ENCODE measurements around the gene KCNK3. TPM values are rescaled to one million over a fixed set of nuclear protein-coding genes. Genes with fewer than 3 reads are reported as not detected.

The KCNK3 gene
- total RNA-seq, 4 donors from 2014 or later, result 0.37 to 1.5 (median 0.82) TPM

DNA sequence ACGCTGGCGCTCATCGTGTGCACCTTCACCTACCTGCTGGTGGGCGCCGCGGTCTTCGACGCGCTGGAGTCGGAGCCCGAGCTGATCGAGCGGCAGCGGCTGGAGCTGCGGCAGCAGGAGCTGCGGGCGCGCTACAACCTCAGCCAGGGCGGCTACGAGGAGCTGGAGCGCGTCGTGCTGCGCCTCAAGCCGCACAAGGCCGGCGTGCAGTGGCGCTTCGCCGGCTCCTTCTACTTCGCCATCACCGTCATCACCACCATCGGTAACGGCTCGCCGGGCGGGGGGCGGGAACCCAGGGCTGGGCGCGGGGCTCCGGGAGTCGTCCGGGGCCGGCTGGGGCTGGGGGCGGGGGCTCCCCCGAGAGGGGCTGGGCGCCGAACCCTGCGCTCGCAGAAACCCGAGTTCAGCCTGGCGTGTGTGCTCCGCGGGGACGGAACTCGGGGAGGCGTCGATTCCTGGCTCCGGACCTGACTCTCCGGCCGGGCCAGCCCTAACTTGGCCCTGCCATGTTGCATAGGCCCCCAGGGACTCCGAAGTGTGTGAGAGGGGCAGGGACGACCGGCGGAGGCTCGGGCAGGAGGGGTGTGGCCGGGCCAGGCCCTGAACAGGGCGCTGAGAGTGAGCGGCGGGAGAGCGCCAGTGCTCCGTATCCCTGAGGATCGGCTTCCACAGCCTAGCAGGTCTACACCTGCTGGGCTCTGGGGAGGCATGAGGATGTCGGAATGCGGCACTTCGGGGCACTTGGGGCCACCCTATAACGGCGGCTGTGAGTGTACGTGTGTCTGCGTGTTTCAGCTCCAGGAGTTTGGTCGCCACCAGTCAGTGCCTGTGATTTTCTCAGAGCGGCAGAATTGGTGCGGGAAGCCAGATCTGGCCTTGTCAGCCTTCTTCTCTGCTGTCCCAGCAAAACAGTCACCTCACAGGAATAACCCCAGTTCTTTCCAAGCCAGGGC, 651 bp downstream of the KCNK3 start:
- Histone ChIP-seq H3K27me3 (peaks cover 59% of the 10 kb centered on the region), H3K27ac (peak overlapping the region; percentile 48 to 80 (median 66)), H3K4me3 (peak overlapping the region; percentile 3 to 45 (median 24))

DNA sequence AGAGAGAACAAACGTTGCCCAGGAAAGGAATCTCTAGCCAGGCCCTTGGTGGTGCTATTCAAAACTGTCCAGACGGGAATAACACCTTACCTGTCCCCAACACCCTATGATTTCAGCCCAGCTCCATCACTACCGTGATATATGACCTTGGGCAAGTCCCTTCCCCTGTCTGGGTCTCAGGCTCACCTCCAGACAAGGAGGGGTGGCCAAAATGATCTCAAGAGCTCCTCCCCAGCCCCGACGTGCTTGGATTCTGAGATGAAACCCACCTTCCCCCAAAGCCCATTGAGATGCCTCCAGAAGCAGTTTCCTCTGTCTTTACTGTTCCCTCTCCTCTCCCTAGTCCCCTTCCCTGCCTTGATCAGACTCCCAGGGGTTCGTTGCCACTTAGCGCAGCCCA, 1.5 kb downstream of the KCNK3 start:
- Histone ChIP-seq H3K36me3 (no peaks in the 10 kb centered on the region), H3K4me3 (peak overlapping the region in 1 of 4 donors; percentile 45), H3K4me1 (peaks cover 10 to 28% (median 18%) of the 10 kb centered on the region in 4 donors), H3K27ac (no peak overlapping the region), H3K9me3 (no peaks in the 10 kb centered on the region), H3K27me3 (peaks cover 59% of the 10 kb centered on the region)
- TF ChIP-seq, protein P1, sequence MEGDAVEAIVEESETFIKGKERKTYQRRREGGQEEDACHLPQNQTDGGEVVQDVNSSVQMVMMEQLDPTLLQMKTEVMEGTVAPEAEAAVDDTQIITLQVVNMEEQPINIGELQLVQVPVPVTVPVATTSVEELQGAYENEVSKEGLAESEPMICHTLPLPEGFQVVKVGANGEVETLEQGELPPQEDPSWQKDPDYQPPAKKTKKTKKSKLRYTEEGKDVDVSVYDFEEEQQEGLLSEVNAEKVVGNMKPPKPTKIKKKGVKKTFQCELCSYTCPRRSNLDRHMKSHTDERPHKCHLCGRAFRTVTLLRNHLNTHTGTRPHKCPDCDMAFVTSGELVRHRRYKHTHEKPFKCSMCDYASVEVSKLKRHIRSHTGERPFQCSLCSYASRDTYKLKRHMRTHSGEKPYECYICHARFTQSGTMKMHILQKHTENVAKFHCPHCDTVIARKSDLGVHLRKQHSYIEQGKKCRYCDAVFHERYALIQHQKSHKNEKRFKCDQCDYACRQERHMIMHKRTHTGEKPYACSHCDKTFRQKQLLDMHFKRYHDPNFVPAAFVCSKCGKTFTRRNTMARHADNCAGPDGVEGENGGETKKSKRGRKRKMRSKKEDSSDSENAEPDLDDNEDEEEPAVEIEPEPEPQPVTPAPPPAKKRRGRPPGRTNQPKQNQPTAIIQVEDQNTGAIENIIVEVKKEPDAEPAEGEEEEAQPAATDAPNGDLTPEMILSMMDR (IDR thresholded peaks at IDR 0.05), result no peak
- TF ChIP-seq POLR2AphosphoS5 (IDR thresholded peaks at IDR 0.05) (no peak), POLR2A (IDR thresholded peaks at IDR 0.05) (no peak), EP300 (IDR thresholded peaks at IDR 0.05; ENCODE audit: low read depth) (no peak)
- 60% methylated on average over 7 of the region's 7 CpGs; no CpG with 5 or more reads in 1 of the 2 donors for WGBS, 2 donors (ENCODE audit: low coverage in 1 of 2)
- no peak for DNase-seq
- in situ Hi-C loops (cut with MboI; ENCODE audit: low pct_ligation_motif_present in 1 of 4, low pct_unique_long_range_greater_than_20kb in 1 of 4, low sequenced_read_pairs in 3 of 4) (no loop called here), intact Hi-C loops (cut with DNase I; ENCODE audit: low total_unique reads) (no loop called here)

More for the DNA sequence above, 651 bp downstream of the KCNK3 start:
- TF ChIP-seq, protein P1 (IDR thresholded peaks at IDR 0.05), result no peak
- TF ChIP-seq POLR2A (IDR thresholded peaks at IDR 0.05), result no peak
- TF ChIP-seq POLR2AphosphoS5 (IDR thresholded peaks at IDR 0.05), result no peak
- H3K4me1 ChIP-seq, result peaks cover 10 to 28% (median 18%) of the 10 kb centered on the region in 4 donors
- 13% methylated on average over 57 of the region's 83 CpGs; no CpG with 5 or more reads in 1 of the 2 donors for WGBS, 2 donors (ENCODE audit: low coverage in 1 of 2)
- in situ Hi-C loops (cut with MboI; ENCODE audit: low pct_ligation_motif_present in 1 of 4, low pct_unique_long_range_greater_than_20kb in 1 of 4, low sequenced_read_pairs in 3 of 4), result no loop called here
- DNase-seq, result no peak
- intact Hi-C loops (cut with DNase I; ENCODE audit: low total_unique reads), result no loop called here
- no peaks in the 10 kb centered on the region for H3K9me3 ChIP-seq
- H3K36me3 ChIP-seq, result no peaks in the 10 kb centered on the region

DNA sequence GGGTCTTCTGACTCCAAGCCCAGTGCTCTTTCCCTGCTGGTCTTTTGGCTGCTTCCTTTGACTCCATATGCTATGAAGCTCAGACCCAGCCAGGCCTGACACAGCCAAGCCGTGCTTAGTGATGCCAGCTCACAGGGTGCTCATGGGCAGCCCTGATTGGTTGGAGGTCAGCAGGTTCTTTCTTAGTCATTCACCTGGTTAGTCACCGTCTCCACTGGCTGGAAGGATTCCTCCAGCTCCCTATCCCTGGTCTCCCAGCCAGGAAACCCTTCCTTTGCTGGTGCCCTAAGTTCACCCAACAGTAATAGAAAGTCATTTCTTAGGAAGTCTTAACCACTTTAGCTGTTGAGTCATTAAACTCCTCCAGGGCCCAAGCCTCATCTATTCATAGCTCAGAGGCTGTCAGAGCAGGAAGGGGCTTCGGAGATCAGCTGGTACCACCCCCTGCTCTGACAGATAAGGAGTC, 3.9 kb downstream of the KCNK3 start:
- 57% methylated on average over 3 of the region's 3 CpGs; no CpG with 5 or more reads in 1 of the 2 donors for WGBS, 2 donors (ENCODE audit: low coverage in 1 of 2)
- no peak overlapping the region for H3K4me3 ChIP-seq
- TF ChIP-seq EP300 (IDR thresholded peaks at IDR 0.05; ENCODE audit: low read depth) (no peak), POLR2AphosphoS5 (IDR thresholded peaks at IDR 0.05) (no peak), POLR2A (IDR thresholded peaks at IDR 0.05) (no peak)
- TF ChIP-seq, protein P1 (IDR thresholded peaks at IDR 0.05), result no peak
- DNase-seq, result no peak
- H3K4me1 ChIP-seq, result peaks cover 6 to 24% (median 16%) of the 10 kb centered on the region in 4 donors
- intact Hi-C loops (cut with DNase I; ENCODE audit: low total_unique reads) (no loop called here), in situ Hi-C loops (cut with MboI; ENCODE audit: low pct_ligation_motif_present in 1 of 4, low pct_unique_long_range_greater_than_20kb in 1 of 4, low sequenced_read_pairs in 3 of 4) (no loop called here)
- no peak overlapping the region for H3K27ac ChIP-seq
- peaks cover 47% of the 10 kb centered on the region for H3K27me3 ChIP-seq
- no peaks in the 10 kb centered on the region for H3K36me3 ChIP-seq
- H3K9me3 ChIP-seq, result no peaks in the 10 kb centered on the region

DNA sequence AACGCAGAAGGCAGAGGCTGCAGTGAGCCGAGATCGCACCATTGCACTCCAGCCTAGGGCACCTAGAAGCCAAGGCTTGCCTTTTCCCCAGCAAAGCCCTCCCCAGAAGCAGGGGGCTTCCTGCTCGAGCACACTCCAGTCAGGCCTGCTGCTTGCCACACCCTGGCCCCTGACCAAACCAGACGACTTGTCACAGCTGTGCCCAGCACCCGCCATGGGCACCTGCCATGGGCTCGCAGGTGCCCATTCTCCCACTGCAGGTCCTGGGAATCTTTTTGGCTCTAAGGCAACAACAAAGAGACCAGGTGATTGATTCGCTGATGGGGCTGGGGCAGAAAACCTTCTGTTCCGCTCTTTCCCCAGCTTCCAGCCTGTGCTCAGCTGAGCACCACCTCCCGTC, 4.9 kb downstream of the KCNK3 start:
- Histone ChIP-seq H3K9me3 (no peaks in the 10 kb centered on the region), H3K4me3 (no peak overlapping the region), H3K27ac (no peak overlapping the region), H3K36me3 (no peaks in the 10 kb centered on the region), H3K27me3 (peaks cover 37% of the 10 kb centered on the region), H3K4me1 (peaks cover 0 to 14% (median 9%) of the 10 kb centered on the region in 4 donors)
- TF ChIP-seq EP300 (IDR thresholded peaks at IDR 0.05; ENCODE audit: low read depth), result no peak
- TF ChIP-seq, protein P1 (IDR thresholded peaks at IDR 0.05), result no peak
- no peak for TF ChIP-seq POLR2AphosphoS5 (IDR thresholded peaks at IDR 0.05)
- TF ChIP-seq POLR2A (IDR thresholded peaks at IDR 0.05), result no peak
- 83 to 90% methylated on average over 2 to 10 of the region's 10 CpGs for WGBS, 2 donors (ENCODE audit: low coverage in 1 of 2)
- no peak for DNase-seq
- in situ Hi-C loops (cut with MboI; ENCODE audit: low pct_ligation_motif_present in 1 of 4, low pct_unique_long_range_greater_than_20kb in 1 of 4, low sequenced_read_pairs in 3 of 4), result no loop called here
- intact Hi-C loops (cut with DNase I; ENCODE audit: low total_unique reads), result no loop called here
